DMS79 treated with DMSO at 0.1 percent for 48 hours (cell line): ENCODE measurements around the gene TMEM184A.

Experiments
- DNase-seq: peaks from one replicate; lab custom pipeline; 2025; lab: John Stamatoyannopoulos, UW

Gene TMEM184A

GRCh38 chr7:1550846-1551155 is 5.2 kb downstream of the TMEM184A start:
- no peak for DNase-seq

- DNase-seq = no peak
Measured at GRCh38 chr7:1550005-1550845, 5.8 kb downstream of the TMEM184A start.

GRCh38 chr7:1549357-1550004 is 6.5 kb downstream of the TMEM184A start:
- no peak for DNase-seq

GRCh38 chr7:1548944-1549343 is 7.1 kb downstream of the TMEM184A start:
- DNase-seq = no peak

- no peak for DNase-seq
Measured at GRCh38 chr7:1548438-1548831, 7.6 kb downstream of the TMEM184A start.

- no peak for DNase-seq
Measured at GRCh38 chr7:1547777-1548437, 8.1 kb downstream of the TMEM184A start.

GRCh38 chr7:1546909-1547776 is 8.9 kb downstream of the TMEM184A start:
- no peak for DNase-seq

GRCh38 chr7:1546274-1546908 is 9.6 kb downstream of the TMEM184A start:
- DNase-seq = no peak

GRCh38 chr7:1545417-1546246 is 10.4 kb downstream of the TMEM184A start:
- DNase-seq = no peak

- DNase-seq = no peak
Measured at GRCh38 chr7:1544896-1545416, 11.0 kb downstream of the TMEM184A start.

- no peak for DNase-seq
Measured at GRCh38 chr7:1544178-1544895, 11.7 kb downstream of the TMEM184A start.

- no peak for DNase-seq
Measured at GRCh38 chr7:1543826-1544177, 12.2 kb downstream of the TMEM184A start.

- DNase-seq = no peak
Measured at GRCh38 chr7:1542841-1543747, 12.9 kb downstream of the TMEM184A start.

GRCh38 chr7:1542329-1542728 is 13.7 kb downstream of the TMEM184A start:
- DNase-seq = no peak

- no peak for DNase-seq
Measured at GRCh38 chr7:1541431-1542162, 14.4 kb downstream of the TMEM184A start.

GRCh38 chr7:1540776-1541271 is 15.2 kb downstream of the TMEM184A start:
- DNase-seq = no peak

GRCh38 chr7:1539882-1540775 is 15.9 kb downstream of the TMEM184A start:
- no peak for DNase-seq
